ENCODE results near the gene KIAA1614. TPM values are rescaled to one million over a fixed set of nuclear protein-coding genes. Genes with fewer than 3 reads are reported as not detected.

Gene KIAA1614
- total RNA-seq, 1 experiment from 2014 or later: 0.07 TPM

GRCh38 chr1:180922631-180923015, 9.9 kb downstream of the KIAA1614 start:
- no peak for DNase-seq (ENCODE audit: low spot score)

GRCh38 chr1:180923021-180923841, 10.5 kb downstream of the KIAA1614 start:
- in situ Hi-C loops (cut with HindIII; ENCODE audit: low sequenced_read_pairs): no loop called here
- no peak for DNase-seq (ENCODE audit: low spot score)

More at GRCh38 chr1:180922631-180923015, 9.9 kb downstream of the KIAA1614 start:
- in situ Hi-C loops (cut with HindIII; ENCODE audit: low sequenced_read_pairs): no loop called here

DNA sequence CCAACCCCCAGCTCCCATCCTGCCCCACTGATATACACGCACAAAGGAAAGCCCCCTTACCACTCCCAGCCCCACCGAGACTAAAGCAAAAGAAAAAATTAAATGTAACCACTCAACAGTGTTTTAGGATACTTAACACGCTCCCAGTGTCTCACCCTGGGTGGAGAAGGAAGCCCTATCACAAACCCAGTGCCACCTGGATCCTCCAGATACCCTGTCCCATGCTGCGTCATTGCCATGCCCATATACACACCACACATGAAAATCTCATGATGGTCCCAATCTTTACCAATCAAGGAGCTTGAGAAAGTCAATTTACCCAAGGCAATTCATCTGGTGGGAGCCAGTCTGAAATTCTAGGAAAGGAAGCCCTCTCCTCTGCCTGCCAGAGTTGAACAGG, 11.2 kb downstream of the KIAA1614 start:
- DNase-seq (ENCODE audit: low spot score): no peak
- in situ Hi-C loops (cut with HindIII; ENCODE audit: low sequenced_read_pairs): no loop called here

DNA sequence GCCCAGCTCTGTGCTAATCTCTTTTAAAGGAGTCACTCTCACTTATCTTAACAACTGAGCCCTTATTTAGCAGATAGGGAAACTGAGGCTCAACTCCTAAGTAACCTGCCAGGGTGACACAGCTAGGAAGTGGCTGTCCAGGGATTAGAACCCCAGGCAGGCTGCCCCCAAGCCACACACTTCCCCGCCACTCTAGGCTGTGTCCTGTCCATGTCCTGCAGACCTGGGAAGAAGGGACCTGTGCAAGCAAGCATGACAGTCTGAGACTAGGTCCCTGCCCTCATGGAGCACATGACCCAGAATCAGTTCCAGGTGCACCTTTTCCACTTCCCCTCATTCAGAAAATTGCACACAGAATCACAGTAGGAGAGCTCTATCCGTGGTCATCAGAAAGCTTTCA, 12.2 kb downstream of the KIAA1614 start:
- in situ Hi-C loops (cut with HindIII; ENCODE audit: low sequenced_read_pairs): no loop called here
- DNase-seq (ENCODE audit: low spot score): no peak

DNA sequence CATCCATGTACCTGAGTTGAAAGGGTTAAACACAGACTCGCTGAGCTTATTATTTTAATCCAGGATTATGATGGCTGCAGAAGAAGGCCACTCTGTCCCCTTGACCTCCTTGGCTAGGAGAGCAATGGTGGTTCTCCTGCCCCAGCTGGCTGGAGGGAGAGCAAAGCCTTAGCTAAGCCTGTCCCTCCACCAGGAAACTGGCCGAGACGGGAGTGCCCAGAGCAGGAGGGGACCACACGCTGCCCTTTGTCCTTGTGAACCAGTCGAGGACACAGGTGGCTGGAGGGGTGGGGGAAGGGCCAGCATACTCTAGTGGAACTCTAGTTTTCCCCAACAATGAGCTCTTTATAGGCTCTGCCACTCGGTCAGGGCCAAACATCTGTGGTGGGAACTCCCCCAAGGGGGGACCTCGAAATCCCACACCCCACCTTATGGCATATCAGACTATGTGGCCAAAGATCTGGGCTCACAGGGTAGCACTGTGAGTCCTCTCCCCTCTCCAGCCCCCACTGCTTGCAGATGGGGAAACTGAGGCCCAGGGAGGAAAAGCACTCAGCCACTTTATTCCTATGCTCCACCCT, 12.9 kb downstream of the KIAA1614 start:
- in situ Hi-C loops (cut with HindIII; ENCODE audit: low sequenced_read_pairs): no loop called here
- DNase-seq (ENCODE audit: low spot score): no peak

DNA sequence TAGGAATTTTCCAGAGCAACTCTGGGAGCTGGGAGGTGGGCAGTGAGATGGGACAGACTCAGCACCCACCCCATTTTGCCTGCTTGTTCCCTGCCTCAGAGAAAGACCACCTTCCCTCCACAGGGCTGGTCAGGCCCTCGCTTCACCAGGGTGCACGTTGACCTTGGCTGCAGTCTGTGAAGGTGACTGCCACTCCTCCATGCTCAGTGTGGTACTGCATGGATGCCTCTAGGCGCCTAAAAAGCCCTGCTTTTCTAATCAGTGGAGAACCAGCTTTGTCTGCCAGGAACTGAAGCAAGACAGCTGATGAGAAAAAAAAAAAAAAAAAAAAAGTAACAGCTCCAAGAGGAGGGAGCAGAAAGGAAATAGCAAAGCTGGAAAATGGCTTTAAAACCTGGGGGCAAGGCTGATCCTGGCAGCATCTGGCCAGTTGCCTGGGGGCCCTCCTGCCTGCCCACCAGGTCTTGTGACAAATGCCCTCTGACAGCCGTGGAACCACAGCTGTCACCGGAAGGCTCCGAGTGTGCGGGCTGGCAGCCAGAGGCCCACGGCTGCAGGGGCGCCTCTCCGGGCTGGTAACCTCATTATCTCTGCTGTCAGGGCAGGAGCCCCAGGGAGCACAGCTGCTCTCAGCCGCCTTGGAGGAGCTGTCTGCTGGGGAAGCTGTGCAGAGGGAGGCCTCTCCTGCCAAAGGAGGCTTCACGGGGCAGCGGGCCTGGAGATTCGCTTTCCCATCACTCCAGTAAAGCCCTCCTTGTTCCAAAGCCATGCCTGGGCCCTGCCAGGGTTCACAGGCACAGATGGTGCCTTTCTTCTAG, 13.7 kb downstream of the KIAA1614 start:
- in situ Hi-C loops (cut with HindIII; ENCODE audit: low sequenced_read_pairs): no loop called here
- peak; percentile 91 for DNase-seq (ENCODE audit: low spot score)

DNA sequence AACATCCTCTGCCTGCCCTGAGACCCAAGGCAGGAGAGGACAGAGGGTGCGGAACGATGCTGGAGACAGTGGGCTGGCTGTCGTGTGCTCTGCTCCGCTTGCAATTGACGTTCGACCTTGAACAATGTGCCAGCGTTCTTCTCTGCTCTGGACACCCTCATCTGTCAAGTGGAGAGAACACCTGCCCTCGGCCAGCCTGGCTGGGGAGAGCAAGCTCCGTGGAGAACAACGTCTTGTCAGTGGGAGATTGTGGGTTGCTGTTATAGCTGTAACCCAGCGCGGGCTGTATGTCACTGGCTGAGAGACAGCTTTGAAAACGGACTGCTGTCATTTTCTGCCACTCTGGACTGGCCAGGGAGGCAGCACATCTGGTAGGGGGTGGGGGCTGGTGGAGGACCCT, 14.7 kb downstream of the KIAA1614 start:
- in situ Hi-C loops (cut with HindIII; ENCODE audit: low sequenced_read_pairs): no loop called here
- peak; percentile 49 for DNase-seq (ENCODE audit: low spot score)

DNA sequence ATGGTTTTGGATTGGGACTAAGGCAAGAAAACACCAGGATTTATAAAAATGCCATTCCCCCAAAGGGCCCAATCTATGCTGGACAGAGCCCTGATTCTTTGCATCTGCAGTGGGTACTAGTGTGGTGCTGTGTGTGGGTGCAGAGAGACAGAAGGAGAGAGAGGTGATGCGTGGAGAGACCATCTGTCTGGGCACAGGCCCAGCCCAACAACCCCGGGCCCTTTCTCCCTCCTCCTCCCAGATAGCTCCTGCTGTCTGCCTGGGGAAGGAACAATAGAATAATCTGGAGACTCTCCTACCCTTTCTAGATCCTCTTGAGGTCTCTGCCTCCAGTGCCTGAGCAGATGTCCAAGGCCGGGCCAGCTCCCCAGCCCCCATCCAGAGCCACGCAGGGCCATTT, 15.1 kb downstream of the KIAA1614 start:
- in situ Hi-C loops (cut with HindIII; ENCODE audit: low sequenced_read_pairs): no loop called here
- peak; percentile 94 for DNase-seq (ENCODE audit: low spot score)

GRCh38 chr1:180928331-180929230, 15.9 kb downstream of the KIAA1614 start:
- in situ Hi-C loops (cut with HindIII; ENCODE audit: low sequenced_read_pairs): no loop called here
- DNase-seq (ENCODE audit: low spot score): peak; percentile 59

- no peak for DNase-seq (ENCODE audit: low spot score)
- in situ Hi-C loops (cut with HindIII; ENCODE audit: low sequenced_read_pairs): no loop called here
Observed at GRCh38 chr1:180929389-180929788, 16.7 kb downstream of the KIAA1614 start.

DNA sequence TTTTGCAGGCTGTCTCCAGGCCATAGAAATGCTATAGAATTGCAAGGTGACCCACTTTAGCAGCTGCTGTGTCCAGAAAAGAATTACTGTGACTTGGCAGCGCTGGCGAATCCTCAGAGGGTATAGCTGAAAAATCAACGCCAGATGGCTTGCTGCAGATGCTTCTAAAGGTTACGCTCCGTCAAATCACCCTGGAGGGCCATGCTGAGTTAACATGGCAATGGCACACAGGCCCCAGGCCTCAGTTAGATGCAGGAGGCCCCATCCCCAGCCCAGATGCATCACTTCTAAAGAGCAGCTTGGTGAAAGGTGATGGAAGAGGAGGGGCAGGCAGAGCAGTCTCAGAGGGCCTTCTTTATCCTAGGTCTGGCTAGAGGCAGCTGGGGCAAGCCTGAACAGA, 18.0 kb downstream of the KIAA1614 start:
- DNase-seq (ENCODE audit: low spot score): peak; percentile 41
- in situ Hi-C loops (cut with HindIII; ENCODE audit: low sequenced_read_pairs): no loop called here

- in situ Hi-C loops (cut with HindIII; ENCODE audit: low sequenced_read_pairs): no loop called here
- no peak for DNase-seq (ENCODE audit: low spot score)
Observed at GRCh38 chr1:180931529-180931928, 18.8 kb downstream of the KIAA1614 start.

- peak; percentile 53 for DNase-seq (ENCODE audit: low spot score)
- in situ Hi-C loops (cut with HindIII; ENCODE audit: low sequenced_read_pairs): no loop called here
Observed at GRCh38 chr1:180932378-180932777, 19.7 kb downstream of the KIAA1614 start.

- in situ Hi-C loops (cut with HindIII; ENCODE audit: low sequenced_read_pairs): no loop called here
- no peak for DNase-seq (ENCODE audit: low spot score)
Observed at GRCh38 chr1:180933141-180933540, 20.4 kb downstream of the KIAA1614 start.

GRCh38 chr1:180934563-180934962, 21.9 kb downstream of the KIAA1614 start:
- DNase-seq (ENCODE audit: low spot score): no peak
- in situ Hi-C loops (cut with HindIII; ENCODE audit: low sequenced_read_pairs): no loop called here

DNA sequence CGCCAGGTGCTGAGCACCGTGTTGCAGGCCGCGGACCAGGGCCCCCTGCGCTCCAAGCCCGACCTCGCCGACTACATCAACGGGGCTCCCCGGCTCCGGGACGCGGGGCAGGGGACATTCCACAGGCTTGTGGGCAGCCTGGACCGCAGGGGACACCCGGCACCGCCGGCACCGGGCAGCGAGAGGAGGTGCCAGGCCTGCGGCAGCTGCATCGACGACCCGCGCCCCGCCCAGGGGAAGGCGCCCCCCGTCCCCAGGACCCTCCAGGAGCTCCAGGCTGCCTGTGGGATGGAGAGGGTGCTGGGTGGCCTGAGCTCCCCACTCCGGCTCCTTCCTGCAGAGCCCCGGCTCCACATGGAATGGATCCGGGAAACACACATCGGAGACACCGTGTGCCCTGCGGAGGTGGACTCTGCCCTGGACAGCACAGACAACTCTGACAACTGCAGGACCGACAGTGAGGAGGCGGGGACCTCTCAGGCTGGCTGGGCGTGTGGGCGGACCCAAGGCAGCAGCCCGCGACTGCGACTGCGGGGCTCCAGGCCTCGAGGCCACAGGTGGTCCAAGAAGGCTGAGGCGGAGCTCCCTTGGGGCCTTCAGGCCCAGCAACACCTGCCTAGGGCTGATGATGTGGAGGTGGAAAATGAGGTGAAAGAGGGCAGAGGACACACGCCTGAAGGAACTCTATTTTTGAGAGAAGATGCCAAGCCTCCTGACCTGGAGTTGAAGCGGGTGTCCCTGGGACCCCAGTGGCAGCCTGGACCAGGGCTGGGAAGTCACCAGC, 22.8 kb downstream of the KIAA1614 start:
- in situ Hi-C loops (cut with HindIII; ENCODE audit: low sequenced_read_pairs): no loop called here
- DNase-seq (ENCODE audit: low spot score): no peak

GRCh38 chr1:180936110-180937011, 23.7 kb downstream of the KIAA1614 start:
- in situ Hi-C loops (cut with HindIII; ENCODE audit: low sequenced_read_pairs): no loop called here
- peak; percentile 60 for DNase-seq (ENCODE audit: low spot score)

Data from G401 (cell line).